Muscle layer of duodenum (tissue), 2 donors: ENCODE data around the gene DCLRE1B.
A peak's percentile ranks its signal among the peaks of the same experiment; 100 is the strongest.
"Not testable (repeated sequence)": the region's sequence is repeated elsewhere in the genome, so short reads cannot be mapped to it uniquely, and the experiment has no call there.

Source experiments
- H3K27ac ChIP-seq: one replicate; pipeline ENCODE4 v1.7.0; 2013; ENCODE audit warnings: mild to moderate bottlenecking, low read length
- H3K27me3 ChIP-seq: one replicate; pipeline ENCODE4 v1.7.0; 2013; ENCODE audit warnings: low read depth, mild to moderate bottlenecking, control low read depth, low read length
- H3K36me3 ChIP-seq, 2 donors: one replicate each; pipeline ENCODE4 v1.7.0; 2013; ENCODE audit warnings: low read length in 2 of 2, control low read depth in 1 of 2, mild to moderate bottlenecking in 1 of 2; ENCODE audit not compliant: insufficient read depth in 2 of 2, control insufficient read depth in 1 of 2
- H3K4me1 ChIP-seq, 2 donors: one replicate each; pipeline ENCODE4 v1.7.0; 2013; ENCODE audit warnings: low read length in 2 of 2, mild to moderate bottlenecking in 2 of 2, control low read depth in 1 of 2, moderate library complexity in 1 of 2; ENCODE audit not compliant: insufficient read depth in 2 of 2, control insufficient read depth in 1 of 2
- H3K4me3 ChIP-seq, 2 donors: one replicate each; pipeline ENCODE4 v1.7.0; 2013; ENCODE audit warnings: low read length in 2 of 2, low read depth in 1 of 2, mild to moderate bottlenecking in 1 of 2
- H3K9me3 ChIP-seq, 2 donors: one replicate each; pipeline ENCODE4 v1.7.0; 2013; ENCODE audit warnings: low read length in 2 of 2, control low read depth in 1 of 2, mild to moderate bottlenecking in 1 of 2; ENCODE audit not compliant: control insufficient read depth in 1 of 2
- donor health status: healthy.

The DCLRE1B gene

DNA sequence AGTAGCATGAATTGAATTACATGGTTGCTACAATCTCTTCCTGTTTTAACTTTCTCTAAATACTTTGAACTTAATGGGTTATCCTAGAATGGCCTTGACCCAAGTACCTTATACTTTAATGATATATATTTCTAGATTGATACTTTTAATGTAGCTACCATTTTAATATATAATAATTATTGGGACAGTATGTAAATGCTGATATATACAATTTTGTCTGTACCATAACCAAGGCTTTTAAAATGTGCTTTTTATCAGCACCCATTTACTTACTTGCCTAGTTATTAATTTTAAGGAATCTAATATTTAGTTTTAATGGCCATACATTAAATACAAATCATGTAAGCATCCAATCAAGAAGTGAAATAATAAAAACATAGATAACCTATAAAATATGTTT, 37.4 kb downstream of the DCLRE1B start:
- H3K27ac ChIP-seq, result no peak overlapping the region
- H3K36me3 ChIP-seq, result peaks cover 5 to 6% of the 10 kb centered on the region in 2 donors
- no peaks in the 10 kb centered on the region for H3K27me3 ChIP-seq
- no peak overlapping the region for H3K4me3 ChIP-seq
- H3K9me3 ChIP-seq, result no peaks in the 10 kb centered on the region
- peaks cover 15 to 22% of the 10 kb centered on the region in 2 donors for H3K4me1 ChIP-seq

DNA sequence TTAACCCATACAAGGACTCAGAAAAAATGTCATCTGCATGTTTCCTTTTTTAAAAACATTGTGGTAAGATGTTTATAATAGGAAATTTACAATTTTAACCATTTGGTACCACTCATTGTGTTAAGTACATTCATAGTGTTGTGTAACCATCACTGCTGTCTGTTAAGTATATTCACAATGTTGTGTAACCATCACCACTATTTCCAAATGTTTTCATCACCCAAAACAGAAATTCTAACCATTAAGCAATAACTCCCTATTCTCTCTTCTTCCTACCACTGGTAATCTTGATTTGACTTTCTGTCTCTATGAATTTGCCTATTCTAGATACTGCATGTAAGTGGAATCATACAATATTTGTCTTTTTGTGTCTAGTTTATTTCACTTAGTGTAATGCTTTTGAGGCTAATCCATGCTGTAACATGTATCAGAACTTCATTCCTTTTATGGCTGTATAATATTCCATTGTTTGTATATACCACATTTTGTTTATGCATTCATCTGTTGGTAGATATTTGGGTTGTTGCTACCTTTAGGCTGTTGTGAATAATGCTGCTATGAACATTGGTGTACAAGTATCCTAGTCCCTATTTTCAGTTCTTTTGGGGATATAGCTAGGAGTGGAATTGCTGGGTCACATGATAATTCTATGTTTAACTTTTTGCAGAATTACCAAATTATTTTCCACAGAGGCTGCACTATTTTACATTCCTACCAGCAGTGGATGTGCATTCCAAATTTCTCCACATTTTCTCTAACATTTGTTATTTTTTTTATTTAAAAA, 38.1 kb downstream of the DCLRE1B start:
- no peaks in the 10 kb centered on the region for H3K27me3 ChIP-seq
- peaks cover 16 to 24% of the 10 kb centered on the region in 2 donors for H3K4me1 ChIP-seq
- no peaks in the 10 kb centered on the region for H3K9me3 ChIP-seq
- no peak overlapping the region for H3K27ac ChIP-seq
- H3K36me3 ChIP-seq, result peaks cover 5 to 6% of the 10 kb centered on the region in 2 donors
- no peak overlapping the region for H3K4me3 ChIP-seq

DNA sequence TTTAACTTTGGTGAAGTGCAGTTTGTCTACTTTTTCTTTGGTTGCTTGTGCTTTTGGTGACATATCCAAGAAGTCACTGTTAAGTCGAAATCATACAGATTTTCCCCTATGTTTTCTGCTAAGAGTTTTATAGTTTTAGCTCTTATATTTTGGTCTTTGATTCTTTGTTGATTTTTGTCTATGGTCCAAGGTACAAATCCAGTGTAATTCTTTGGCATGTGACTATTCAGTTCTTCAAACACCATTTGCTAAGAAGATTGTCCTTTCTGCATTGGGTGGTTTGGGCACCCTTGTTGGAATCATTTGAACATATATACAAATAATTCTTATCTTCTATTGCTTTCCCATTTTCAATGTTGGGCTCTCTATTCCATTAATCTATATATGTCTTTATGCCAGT, 40.2 kb downstream of the DCLRE1B start:
- H3K4me1 ChIP-seq, result peaks cover 16 to 37% of the 10 kb centered on the region in 2 donors
- no peaks in the 10 kb centered on the region for H3K27me3 ChIP-seq
- H3K36me3 ChIP-seq, result peaks cover 5 to 6% of the 10 kb centered on the region in 2 donors
- no peaks in the 10 kb centered on the region for H3K9me3 ChIP-seq
- no peak overlapping the region for H3K4me3 ChIP-seq
- H3K27ac ChIP-seq, result no peak overlapping the region

DNA sequence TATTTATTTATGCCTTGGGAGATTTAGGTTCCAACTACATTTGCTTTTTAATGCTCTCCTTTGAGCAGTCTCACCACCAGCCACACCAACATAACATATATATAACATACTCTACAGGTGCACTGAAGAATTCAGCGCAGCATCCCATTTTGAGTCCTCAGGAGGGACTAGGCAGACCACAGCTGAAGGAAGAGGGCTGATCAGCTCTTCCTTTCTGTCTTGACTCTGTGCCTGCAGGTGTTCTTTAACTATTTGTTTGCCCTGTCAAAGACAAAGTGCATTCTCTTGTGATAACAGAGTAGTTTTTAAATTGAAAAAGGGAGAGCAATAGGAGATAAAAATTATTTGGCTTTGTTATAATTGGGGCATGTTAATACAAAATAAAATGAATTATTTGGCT, 41.0 kb downstream of the DCLRE1B start:
- peaks cover 16 to 37% of the 10 kb centered on the region in 2 donors for H3K4me1 ChIP-seq
- peaks cover 3 to 5% of the 10 kb centered on the region in 2 donors for H3K36me3 ChIP-seq
- H3K4me3 ChIP-seq, result no peak overlapping the region
- no peak overlapping the region for H3K27ac ChIP-seq
- no peaks in the 10 kb centered on the region for H3K27me3 ChIP-seq
- H3K9me3 ChIP-seq, result no peaks in the 10 kb centered on the region

DNA sequence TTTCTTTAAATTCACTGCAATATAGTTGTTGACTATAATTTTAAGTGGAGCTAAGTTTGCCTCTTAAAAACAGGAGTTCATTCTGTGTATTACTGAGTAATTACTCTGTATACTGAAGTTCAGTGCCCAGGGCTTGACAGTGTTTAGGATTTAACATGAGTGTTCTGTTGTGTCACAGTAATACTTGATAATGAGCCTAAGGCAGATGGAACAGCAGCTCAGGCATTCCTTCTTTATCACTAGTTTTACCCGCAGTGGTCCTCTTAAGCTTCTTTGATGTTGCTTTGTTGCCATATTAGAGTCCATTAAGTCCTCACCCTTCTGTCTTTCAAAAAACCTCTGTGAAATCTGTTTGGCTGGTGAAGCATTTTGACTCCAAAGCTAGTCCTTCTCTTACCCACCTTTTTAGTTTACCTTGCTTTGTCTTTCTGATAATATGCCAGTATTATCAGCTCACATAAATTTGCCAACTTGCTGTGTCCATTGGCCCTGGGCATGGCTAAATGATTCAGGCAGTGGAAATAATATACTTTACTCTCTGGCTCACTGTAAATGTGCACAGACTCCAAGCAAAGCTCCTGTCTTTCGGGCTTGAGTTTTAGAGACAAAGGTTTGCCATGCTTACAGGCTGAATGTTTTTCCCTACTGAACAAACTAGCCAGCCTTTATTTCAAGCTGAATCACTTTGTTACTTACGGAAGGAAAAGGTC, 41.7 kb downstream of the DCLRE1B start:
- Histone ChIP-seq H3K27ac (peak overlapping the region; percentile 74), H3K27me3 (no peaks in the 10 kb centered on the region), H3K9me3 (no peaks in the 10 kb centered on the region), H3K36me3 (peaks cover 0 to 5% of the 10 kb centered on the region in 2 donors), H3K4me3 (peak overlapping the region in 1 of 2 donors; percentile 13), H3K4me1 (peaks cover 16 to 40% of the 10 kb centered on the region in 2 donors)

DNA sequence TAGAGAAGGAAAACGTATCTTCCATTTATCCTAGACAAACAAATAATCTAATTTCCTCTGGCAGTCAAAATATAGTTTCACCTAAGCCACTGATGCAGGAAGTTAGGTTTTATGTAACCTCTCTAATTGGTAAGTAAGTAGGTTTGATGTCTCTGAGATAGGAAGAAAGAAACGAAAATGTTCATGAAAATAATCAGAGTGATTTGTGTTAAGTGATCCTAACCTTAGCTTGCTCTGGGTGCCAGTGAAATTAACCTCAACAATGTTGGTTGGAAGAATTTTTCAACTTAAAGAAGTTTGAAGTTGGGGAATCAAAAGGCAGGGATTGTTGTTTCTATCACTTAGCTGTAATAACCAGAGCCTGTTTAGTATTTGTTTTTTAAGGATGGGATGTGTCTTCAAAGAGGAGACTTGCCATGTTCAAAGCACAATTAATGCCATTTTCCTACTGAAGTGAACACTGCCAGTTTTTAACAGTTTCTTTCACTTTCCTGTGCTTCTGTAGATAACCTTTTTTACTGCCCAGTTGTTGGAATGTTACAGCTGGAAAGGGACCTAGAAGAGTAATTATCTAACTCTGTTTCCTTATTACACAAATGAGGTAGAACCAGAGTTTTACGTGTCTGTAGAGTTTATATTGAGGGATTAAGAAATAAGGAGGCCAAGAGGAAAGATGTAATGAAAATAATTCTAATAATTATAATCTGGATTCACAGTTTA, 42.4 kb downstream of the DCLRE1B start:
- Histone ChIP-seq H3K27me3 (no peaks in the 10 kb centered on the region), H3K4me3 (peak overlapping the region in 1 of 2 donors; percentile 13), H3K36me3 (peaks cover 0 to 5% of the 10 kb centered on the region in 2 donors), H3K27ac (peak overlapping the region; percentile 74), H3K4me1 (peaks cover 16 to 46% of the 10 kb centered on the region in 2 donors), H3K9me3 (no peaks in the 10 kb centered on the region)

DNA sequence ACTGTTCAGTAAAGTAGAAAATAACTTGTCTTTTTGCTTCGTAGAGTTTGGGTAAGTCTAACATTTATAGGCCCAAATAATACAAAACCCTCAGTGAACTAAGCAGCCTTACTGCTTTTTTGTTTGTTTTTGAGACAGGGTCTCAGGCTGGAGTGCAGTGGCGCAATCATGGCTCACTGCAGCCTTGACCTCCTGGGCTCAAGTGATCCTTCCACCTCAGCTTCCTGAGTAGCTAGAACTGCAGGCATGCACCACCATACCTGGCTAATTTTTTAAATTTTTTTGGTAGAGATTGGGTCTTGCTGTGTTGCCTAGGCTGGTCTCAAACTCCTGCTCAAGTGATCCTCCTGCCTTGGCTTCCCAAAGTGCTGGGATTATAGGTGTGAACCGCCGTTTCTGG, 43.0 kb downstream of the DCLRE1B start:
- H3K27me3 ChIP-seq, H3K36me3 ChIP-seq, H3K9me3 ChIP-seq, H3K4me3 ChIP-seq, H3K27ac ChIP-seq: not testable (repeated sequence)
- H3K4me1 ChIP-seq, result peaks cover 16 to 46% of the 10 kb centered on the region in 2 donors

DNA sequence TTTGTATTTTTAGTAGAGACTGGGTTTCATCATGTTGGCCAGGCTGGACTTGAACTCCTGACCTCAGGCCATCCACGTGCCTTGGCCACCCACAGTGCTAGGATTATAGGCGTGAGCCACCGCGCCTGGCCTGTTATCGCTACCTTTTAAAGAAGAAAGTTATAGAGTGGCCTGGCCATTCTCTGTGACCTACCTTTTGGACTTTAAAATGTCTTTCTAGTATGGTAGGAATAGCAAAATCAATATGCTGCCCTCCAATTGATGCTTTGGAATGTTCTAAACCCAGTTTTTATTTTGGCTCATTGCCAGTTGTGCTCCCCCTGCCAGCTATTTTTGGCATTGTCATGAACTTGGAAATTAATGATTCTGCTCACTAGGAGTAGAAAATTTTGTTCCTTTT, 43.9 kb downstream of the DCLRE1B start:
- H3K4me1 ChIP-seq, result peaks cover 16 to 46% of the 10 kb centered on the region in 2 donors
- peaks cover 2 to 3% of the 10 kb centered on the region in 2 donors for H3K36me3 ChIP-seq
- H3K27ac ChIP-seq, result no peak overlapping the region

DNA sequence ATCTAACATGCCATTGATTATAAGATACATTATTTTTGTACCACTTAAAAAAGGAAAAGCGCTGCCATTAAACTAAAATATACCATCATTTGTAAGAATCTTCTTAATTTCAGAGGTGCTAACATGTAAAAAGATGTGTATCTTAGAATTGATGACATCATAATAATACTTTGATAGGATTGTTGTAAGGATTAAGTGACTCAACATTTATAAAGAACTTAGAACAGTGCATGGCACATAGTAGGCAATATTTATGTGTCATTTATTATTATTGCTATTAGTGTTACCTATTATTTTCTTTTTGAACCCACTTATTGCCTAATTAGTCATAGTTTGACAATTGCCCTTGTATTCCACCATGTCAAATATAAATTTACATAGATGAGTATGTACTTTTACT, 45.8 kb downstream of the DCLRE1B start:
- Histone ChIP-seq H3K4me3 (no peak overlapping the region), H3K27me3 (no peaks in the 10 kb centered on the region), H3K36me3 (peaks cover 5 to 16% of the 10 kb centered on the region in 2 donors), H3K27ac (no peak overlapping the region), H3K4me1 (peaks cover 16 to 46% of the 10 kb centered on the region in 2 donors), H3K9me3 (no peaks in the 10 kb centered on the region)

More for the DNA sequence above, 43.9 kb downstream of the DCLRE1B start:
- Histone ChIP-seq H3K4me3 (no peak overlapping the region), H3K9me3 (no peaks in the 10 kb centered on the region), H3K27me3 (no peaks in the 10 kb centered on the region)

DNA sequence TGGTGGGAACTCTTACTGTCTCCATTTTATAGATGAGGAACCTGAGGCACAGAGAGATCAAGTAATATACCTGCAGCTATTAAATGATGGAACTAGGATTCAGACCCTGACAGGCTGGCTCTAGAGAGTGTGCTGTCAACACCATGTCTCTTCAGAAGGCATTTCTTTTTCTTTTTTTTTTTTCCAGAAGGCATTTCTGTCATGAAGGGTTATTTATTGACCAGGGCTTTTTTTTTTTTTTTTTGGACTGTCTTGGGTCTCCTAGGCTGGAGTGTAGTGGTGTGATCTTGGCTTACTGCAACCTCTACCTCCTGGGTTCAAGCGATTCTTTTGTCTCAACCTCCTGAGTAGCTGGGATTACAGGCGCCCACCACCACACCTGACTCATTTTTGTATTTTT, 46.6 kb downstream of the DCLRE1B start:
- no peak overlapping the region for H3K27ac ChIP-seq
- H3K4me1 ChIP-seq, result peaks cover 9 to 42% of the 10 kb centered on the region in 2 donors
- H3K9me3 ChIP-seq, result no peaks in the 10 kb centered on the region
- H3K4me3 ChIP-seq, result no peak overlapping the region
- peaks cover 11 to 21% of the 10 kb centered on the region in 2 donors for H3K36me3 ChIP-seq
- H3K27me3 ChIP-seq, result no peaks in the 10 kb centered on the region

DNA sequence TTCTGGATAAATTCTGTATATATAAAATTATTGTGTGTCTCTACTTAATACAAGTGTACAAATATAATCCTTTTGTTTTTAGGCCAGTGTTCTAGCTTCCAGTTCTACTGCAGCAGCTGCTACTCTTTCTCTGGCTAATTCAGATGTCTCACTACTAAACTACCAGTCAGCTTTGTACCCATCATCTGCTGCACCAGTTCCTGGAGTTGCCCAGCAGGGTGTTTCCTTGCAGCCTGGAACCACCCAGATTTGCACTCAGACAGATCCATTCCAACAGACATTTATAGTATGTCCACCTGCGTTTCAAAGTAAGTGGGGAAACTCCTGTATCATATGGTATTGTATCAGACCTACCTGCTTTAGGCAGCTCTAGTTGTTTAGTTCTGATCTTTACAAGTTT, 52.9 kb downstream of the DCLRE1B start:
- H3K27ac ChIP-seq, result no peak overlapping the region
- H3K36me3 ChIP-seq, result peaks cover 47 to 51% of the 10 kb centered on the region in 2 donors
- no peaks in the 10 kb centered on the region for H3K4me1 ChIP-seq
- no peaks in the 10 kb centered on the region for H3K9me3 ChIP-seq
- no peak overlapping the region for H3K4me3 ChIP-seq
- no peaks in the 10 kb centered on the region for H3K27me3 ChIP-seq
